WI38 (cell line): ENCODE data around the gene CST4.

Experiments used
- H3K4me3 ChIP-seq: 2 replicates; pipeline ENCODE4 v1.5.1; 2011; ENCODE audit warnings: low read depth, mild to moderate bottlenecking, control low read depth, low read length
- TF ChIP-seq, protein P1 (sequence below): IDR thresholded peaks from 2 replicates; pipeline ENCODE4 v1.5.1; 2012; ENCODE audit warnings: low read depth, mild to moderate bottlenecking, control low read depth, low read length

The CST4 gene

DNA sequence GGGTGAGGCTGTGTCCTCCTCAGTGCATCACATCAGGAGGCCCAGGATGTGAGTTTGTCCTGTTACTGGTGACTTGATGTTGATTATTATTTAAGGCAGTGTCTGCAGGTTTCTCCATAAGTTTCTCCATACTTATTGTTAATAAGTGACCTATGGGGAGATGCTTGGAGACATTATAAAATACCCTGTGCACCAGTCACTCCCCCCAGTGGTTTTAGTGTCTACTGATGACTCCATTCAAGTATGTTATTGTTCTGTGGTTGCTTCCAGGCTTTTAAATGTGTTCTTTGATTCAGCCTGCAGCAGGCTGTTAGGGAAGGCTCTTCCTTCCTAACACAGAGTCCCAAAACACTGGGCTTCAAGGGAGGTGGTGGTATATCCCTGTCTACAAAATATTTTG is 36.5 kb downstream of the CST4 start:
- H3K4me3 ChIP-seq = no peak overlapping the region
- TF ChIP-seq, protein P1, sequence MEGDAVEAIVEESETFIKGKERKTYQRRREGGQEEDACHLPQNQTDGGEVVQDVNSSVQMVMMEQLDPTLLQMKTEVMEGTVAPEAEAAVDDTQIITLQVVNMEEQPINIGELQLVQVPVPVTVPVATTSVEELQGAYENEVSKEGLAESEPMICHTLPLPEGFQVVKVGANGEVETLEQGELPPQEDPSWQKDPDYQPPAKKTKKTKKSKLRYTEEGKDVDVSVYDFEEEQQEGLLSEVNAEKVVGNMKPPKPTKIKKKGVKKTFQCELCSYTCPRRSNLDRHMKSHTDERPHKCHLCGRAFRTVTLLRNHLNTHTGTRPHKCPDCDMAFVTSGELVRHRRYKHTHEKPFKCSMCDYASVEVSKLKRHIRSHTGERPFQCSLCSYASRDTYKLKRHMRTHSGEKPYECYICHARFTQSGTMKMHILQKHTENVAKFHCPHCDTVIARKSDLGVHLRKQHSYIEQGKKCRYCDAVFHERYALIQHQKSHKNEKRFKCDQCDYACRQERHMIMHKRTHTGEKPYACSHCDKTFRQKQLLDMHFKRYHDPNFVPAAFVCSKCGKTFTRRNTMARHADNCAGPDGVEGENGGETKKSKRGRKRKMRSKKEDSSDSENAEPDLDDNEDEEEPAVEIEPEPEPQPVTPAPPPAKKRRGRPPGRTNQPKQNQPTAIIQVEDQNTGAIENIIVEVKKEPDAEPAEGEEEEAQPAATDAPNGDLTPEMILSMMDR = no peak

DNA sequence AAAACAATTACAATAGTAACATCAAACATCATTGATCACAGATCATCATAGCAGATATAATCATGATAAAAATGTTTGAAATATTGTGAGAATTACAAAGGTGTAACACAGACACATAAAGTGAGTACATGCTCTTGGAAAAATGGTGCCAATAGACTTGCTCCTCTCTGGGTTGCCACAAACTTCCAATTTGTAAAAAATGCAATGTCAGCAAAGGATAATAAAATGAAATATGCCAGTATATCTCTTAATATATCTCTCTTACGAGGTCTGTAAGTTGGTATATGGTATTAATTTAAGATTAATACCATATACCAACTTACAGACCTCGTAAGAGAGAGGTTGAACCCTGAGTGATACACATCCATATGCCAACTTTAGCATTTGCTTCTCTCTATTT is 37.7 kb downstream of the CST4 start:
- TF ChIP-seq, protein P1 = no peak
- no peak overlapping the region for H3K4me3 ChIP-seq

DNA sequence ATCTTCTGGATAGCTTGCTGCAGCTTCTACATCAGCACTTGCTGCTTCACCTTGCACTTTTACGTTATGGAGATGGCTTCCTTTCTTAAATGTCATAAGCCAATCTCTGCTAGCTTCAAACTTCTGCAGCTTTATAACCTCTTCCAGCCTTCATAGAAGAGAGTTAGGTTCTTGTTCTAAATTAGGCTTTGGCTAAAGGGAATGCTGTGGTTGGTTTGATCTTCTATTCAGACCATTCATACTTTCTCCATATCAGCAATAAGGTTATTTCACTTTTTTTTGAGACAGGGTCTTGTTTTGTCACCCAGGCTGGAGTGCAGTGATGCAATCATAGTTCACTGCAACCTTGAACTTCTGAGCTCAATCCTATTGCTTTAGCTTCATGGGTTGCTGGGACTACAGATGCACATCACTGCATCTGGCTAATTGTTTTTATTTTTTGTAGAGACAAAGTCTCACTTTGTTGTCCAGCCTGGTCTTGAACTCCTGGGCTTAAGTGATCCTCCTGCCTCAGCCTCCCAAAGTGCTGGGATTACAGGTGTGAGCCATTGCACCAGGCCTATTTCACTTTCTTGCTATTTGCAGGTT is 38.9 kb downstream of the CST4 start:
- TF ChIP-seq, protein P1 = no peak
- H3K4me3 ChIP-seq = no peak overlapping the region

DNA sequence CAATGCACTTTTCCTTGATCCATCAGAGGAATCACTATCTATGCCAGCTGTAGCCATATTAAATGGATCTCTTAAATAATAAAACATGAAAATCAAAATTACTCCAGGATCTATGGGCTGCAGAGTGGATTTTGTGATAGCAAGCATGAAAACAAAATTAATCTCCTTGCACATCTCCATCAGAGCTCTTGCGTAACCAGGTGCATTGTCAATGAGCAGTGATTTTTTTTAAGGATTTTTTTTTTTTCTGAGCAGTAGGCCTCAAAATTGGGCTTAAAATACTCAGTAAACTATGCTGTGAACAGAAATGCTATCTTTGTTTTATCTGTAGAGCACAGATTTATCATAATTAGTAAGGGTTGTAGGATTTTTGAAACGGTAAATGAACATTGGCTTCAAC is 39.6 kb downstream of the CST4 start:
- no peak overlapping the region for H3K4me3 ChIP-seq
- TF ChIP-seq, protein P1 = no peak

DNA sequence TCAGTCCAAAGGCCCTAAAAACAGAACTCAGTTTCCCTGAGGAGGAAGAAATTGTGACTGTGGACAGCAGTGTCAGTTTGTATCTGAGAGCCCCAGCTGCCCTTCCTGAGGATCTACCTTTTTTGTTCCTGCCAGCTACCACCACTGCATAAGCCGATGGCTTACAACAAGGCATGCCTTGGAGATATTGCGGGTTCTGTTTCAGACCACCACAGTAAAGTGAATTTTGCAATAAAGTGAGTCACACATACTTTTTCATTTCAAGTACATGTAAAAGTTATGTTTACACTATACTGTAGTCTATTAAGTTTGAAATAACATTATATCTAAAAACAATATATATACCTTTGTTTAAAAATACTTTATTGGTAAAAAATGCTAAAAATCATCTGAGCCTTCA is 41.5 kb downstream of the CST4 start:
- H3K4me3 ChIP-seq = no peak overlapping the region
- TF ChIP-seq, protein P1 = no peak

DNA sequence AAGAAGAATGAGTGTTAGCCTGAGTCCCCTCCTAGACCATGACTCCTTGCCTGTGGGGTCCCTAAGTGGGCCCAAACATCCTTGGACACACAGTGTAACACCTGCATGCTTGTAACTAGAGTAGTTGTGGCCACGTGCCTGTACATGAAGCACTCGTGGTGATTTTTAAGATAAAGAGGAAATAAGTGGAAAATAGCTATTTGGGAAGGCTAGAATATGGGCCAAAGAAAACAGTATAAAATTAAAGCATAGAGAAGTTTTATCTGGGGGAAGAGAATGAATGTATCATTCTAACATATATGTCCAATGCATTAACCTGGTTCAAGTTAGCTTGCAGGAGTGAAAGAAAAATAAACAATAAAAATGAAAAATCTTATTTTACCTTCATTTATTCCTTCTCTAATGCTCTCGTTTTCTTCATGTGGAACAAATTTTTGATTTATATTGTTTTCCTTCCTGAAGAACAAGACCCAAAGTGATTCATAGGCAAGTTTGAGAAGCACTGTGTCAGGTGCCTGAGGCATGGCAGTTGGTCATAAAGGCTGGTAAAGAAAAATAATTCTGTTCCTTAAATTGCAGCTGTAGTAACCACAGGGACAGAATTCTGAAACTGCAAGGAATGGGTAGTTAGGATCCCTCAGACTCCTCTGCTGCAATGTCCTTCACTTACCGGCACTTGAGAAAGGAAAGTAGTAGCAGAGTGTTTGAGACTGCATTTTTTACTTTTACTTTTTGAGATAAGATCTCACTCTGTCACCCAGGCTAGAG is 42.5 kb downstream of the CST4 start:
- no peak overlapping the region for H3K4me3 ChIP-seq
- TF ChIP-seq, protein P1 = no peak

DNA sequence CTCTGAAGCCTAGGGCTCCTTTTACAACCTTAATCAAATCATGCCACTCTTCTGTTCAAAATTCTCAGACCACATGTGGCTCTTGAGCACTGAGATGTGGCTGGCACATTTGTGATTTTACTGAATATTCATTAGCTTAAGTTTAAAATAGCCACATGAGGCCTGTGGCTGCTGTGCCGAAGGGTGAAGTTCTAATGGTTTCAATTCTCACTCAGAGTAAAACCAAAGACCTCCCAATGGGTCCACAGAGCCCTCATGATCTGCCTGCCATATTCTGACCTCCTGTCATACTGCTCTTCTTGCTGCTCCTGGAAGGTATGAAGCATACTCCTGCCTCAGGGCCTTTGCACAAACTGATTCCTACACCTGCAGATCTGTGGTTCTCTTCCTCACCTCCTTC is 43.3 kb downstream of the CST4 start:
- TF ChIP-seq, protein P1 = no peak
- H3K4me3 ChIP-seq = no peak overlapping the region
